Hypothalamus (tissue), 51 donors: ENCODE data around the gene SBK1.

ENCODE experiments used
- DNase-seq, 51 donors: peaks; one replicate each; lab custom pipeline; 2025; lab: John Stamatoyannopoulos, UW

SBK1 gene

DNA sequence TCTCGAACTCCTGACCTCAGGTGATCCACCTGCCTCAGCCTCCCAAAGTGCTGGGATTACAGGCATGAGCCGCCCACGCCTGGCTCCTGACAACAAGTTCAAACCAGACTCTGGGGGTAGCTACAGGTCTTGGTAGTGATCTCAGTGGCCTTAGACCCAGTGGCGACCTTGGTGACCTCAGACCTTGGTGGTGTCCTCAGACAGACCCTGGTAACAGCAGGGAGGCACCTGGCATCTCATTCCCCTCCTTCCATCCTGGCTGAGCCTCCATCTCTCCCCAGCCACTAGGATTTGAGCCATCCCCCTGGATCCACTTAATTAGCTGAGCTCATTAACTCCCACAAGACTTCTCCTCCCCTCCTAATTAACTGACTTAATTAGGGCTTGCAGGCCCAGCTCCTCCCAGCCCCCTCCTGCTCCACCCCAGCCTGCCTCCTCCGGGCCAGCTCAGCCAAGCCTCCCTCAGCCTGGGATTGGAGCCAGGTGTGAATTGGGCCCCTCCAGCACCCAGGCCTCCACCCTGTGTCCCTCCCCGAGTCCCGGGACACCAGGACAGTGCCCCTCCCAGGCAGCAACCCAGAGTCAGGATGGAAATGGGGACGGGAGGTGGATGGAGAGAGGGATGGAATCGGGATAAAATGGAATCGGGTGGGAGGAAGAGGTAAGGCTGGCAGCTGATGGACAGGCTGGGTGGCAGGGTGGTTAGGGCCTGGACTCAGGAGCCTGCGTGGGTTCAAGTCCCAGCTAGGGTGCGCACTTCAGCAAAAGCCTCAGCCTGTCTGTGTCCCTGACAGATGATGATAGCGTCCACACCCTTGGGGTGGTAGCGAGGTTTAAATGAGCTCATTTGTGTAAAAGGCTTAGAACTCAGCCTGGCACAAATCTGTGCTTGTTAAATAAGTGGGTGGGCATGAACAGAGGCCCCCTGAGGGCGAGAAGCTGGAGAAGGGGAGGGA lies 11.2 kb upstream of the SBK1 start:
- peak in 4 of 51 donors; percentile 4 to 36 (median 6) for DNase-seq

DNA sequence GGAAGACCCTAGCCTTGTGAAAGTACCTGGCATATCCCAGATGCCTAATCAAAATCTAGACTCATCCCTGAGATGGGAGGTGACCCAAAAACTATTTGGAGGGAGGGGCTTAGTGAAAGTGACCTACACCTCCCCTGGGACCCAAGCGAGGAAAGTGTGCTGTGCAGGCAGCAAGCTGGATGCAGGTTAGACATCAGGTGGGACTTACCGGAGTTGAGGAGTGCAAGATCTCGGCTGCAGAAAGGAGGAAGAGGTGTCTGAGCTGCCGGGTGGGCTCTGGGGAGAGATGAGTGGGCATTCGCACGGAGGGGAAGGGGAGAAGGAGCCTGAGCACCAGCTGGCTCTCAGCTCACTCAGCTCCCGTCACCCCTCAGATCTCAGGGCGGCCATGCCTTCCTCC lies 10.3 kb upstream of the SBK1 start:
- no peak for DNase-seq

DNA sequence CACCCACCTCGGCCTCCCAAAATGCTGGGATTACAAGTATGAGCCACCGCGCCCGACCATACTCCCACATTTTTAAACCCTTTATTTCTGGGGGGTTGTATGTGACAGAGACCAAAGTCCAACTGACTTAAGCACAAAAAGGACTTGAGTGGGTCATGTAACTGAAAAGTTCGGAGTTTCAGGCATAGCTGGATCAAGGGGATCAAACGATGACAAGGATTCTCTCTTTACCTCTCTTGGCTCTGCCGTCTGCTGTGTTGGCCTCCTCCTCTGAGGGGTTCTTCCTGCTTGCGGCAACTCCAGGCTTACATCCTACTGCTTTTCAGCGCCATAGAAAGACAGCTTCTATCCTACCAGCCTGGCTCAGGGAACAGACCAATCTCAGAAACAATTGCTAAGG lies 9.2 kb upstream of the SBK1 start:
- no peak for DNase-seq

DNA sequence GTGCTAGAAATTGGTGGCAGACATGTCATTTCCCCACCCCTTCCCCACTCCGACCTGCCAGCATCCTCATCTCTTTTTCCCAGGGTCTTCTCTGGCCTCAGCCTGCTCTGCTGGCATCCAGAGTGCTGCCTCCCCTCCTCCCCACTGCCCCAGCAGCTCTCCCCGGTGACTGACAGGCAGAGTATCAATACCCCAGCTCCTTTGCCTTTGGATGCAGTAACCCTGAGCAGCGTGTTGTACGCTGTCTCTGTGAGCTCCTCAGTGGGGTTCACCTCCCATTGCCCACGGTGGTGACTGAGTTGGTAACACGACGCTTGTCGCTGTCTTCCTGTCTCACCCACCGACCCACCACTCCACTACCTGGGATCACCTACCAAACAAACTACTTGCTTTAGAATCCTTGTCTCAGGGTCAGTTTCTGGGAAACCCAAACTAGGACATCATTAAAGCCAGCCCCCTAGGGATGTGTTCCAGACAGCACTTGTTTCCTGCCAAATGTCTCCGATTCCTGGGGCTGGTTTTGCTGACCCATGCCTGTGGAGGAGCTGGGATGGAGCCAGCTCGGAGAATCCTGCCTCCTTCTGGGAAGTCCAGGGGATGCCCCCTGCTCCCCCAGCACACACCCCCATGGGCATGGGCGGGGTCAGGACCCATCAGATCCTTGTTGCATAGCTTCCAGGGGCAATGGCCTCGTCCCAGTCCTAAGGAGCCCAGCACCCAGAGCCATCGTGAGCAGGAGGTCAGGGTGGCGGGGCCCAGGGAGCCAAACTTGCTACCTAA lies 8.3 kb upstream of the SBK1 start:
- DNase-seq, result peak in 2 of 51 donors; percentile 4 to 7

DNA sequence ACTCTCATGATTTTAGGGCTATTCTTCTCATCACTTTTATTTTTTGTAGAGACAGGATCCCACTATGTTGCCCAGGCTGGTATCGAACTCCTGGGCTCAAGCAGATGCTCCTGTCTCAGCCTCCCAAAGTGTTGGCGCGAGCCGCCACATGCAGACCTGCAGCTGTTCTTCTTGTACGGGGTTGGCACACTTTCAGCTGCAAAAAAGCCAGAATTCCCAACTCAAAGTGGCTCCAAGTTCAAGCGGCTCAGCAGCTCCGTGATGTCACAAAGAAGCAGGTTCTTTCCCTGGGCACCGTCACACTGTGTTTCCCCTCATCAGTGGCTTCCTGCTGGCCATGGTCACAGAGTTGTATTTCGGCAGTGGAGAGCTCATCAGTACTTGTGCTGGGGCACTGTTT lies 6.7 kb upstream of the SBK1 start:
- no peak for DNase-seq

DNA sequence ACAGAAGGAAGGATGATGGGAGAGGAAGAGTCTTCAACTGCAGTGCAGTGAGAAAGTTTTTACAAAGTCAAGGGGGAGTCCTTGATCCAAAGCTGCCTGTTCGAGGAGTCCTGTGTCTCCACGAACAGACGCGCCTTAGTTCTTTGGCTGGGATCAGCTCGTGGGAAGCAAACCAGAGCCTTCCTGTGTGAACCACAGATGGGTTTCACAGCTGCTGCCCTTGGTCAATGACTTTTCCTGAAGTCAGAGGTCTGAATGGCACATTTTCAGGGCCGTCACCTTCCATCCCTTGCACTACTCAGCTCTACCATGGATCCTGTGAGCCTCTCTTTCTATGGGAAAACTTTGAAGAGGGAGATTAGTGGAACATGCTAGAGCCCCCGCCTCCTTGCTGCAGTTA lies 4.2 kb upstream of the SBK1 start:
- no peak for DNase-seq

DNA sequence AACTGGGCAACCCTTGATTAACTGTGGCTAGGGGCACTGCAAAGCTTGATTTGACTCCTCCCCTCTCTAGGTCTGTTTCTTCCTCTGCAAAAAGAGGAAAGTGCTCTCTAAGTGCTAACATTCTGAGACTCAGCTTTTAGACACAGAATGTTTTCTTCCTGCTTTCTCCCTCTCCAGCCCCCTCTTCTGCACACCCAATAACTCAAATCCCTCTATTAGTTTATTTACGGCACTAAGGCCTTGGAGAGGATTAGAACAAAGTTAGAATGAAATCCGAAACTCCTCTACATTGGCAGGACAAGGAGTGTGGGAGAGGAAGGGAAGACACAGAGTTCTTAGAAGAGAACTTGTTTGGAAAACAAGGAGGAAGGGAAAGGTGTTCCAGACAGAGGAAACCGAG lies 3.3 kb upstream of the SBK1 start:
- DNase-seq, result no peak

DNA sequence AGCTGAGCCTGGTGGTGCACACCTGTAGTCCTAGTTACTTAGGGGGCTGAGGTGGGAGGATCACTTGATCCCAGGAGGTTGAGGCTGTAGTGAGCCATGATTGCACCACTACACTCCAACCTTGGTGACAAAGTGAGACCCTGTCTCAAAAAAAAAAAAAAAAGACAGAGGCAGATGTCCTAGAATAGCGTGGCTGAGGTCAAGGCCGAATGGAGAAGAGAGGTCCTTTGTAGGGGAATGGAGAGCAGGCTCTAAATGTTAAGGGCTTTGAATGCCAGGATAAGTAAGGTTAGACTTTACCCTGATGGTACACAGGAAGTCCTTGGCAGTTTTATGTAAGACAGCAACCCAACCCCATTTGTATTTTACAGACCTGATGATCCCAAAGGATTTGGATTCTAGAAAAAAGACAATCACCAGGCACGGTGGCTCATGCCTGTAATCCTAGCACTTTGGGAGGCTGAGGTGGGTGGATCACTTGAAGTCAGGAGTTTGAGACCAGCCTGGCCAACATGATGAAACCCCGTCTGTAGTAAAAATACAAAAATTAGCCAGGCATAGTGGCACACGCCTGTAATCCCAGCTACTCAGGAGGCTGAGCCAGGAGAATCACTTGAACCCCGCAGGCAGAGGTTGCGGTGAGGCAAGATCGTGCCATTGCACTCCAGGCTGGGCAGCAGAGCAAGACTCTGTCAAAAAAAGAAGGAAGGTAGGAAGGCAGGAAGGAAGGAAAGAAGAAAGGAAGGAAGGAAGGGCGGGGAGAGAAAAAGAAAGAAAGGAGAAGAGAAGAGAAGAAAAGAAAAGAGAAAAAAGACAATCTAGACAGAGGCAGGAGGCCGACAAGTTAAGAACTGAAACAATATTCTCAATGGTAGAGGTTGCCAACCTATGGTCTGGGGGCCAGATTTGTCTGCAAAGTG lies 2.1 kb upstream of the SBK1 start:
- no peak for DNase-seq

DNA sequence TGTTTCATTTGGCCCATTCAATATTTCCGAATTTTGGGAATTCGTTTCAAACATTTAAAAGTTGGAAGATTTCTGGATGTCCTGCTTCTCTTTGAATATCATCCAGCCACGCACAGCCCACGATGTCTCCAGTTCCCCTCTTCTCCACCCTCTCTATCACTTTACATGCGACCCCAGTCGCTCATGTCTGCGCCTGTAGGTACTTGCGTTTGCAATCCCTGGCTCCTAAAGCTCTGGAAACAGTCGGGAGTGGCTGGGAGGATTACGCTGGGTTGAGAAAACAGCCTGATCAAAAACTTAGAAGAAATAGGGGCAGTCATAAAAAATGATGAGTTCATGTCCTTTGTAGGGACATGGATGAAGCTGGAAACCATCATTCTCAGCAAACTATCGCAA lies 1.5 kb upstream of the SBK1 start:
- no peak for DNase-seq

DNA sequence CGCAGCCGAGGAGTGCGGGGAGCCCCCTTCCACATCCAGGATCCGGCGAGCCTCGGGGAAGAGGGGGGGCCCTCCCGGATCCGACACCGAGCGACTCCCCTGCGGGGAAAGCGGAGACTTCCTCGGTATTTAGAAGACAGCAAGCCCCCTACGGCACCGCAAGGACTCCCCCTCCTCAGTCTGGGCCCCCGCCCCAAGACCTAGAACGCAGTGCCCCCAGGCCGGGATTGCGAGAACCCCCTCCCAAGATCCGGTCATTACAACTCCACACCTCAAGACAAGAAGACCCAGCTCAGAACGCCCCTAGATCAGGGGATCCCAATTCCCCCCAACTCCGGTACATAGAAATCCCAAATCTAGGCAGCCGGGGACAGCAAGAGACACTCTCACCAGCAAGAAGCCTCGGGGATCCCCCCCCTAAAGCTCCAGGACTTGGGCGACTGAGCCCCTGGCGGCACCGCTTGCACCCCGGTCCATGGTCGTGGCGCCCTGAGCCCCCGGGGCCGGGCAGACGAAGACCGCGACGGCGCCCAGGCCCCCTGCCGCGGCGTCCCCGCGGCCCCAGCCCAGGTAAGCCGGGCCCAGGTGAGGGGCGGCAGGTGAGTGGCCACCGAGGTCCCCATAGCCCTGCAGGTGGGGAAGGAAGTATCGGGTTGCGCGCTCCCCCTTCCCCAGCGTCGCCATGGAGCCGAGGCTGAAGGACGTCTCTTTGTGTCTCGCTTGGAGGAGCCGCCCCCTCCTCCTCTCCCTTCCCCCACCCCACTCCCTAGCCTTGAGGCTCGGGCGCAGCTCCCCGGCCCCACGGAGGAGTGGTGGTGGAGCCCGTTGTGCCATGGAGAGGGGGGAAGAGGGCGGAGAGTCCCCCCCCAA lies 641 bp downstream of the SBK1 start:
- peak in 10 of 51 donors; percentile 9 to 56 (median 23) for DNase-seq

DNA sequence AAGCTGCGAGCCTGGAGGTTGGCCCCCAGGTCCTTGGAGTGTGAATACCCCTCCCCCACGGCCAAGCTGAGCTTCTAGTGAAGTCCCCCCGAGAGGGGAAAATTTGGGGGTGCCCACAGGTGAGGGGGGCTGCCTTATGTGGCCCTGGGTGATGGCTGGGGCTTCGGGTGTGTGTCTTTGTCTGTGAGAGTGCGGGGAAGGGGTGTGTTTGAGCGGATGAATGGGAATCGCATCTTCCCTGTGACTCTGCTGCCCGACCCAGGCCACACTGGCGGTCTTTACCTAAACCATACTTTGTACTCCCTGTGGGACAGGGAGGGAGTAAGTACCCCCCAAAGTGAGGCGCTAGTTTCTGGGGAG lies 1.3 kb downstream of the SBK1 start:
- DNase-seq, result no peak

DNA sequence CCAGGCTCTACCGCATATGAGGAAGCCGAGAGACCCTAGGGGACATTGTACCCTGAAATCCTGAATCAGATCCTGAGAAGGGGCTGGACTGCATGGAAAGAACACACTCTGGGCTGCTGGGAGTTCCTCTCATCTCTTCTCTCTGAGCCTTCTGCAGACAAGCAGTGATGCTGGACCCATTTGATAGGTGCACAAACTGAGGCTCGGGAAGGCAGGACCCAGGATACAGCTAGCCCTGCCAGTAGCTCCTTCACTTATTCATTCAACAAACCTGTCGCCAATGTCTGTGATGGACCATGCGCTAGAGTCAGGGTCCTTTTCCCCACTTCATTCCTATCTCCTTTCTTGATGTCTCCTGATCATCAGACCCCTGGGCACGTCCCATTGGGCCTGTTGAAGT lies 1.9 kb downstream of the SBK1 start:
- DNase-seq, result no peak

DNA sequence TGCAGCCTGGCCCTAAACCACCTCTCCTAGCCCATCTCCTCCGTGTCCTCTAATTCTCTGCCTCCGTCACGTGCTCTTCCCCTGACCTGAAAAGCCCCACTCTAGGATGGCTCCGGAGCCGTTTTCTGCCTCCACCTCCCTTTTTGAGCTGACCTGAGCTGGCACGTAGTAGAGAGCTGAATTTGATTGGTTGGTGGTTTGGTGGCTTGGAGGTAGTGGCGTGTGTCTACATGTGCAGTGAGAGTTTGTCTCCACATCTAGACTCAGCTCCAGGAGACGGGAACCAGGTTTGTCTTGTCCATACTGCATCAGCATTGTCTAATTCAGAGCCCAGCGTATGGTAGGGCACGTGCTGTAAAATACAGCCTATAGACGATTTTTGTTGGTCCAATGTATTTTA lies 3.0 kb downstream of the SBK1 start:
- peak in 3 of 51 donors; percentile 8 to 14 (median 14) for DNase-seq

DNA sequence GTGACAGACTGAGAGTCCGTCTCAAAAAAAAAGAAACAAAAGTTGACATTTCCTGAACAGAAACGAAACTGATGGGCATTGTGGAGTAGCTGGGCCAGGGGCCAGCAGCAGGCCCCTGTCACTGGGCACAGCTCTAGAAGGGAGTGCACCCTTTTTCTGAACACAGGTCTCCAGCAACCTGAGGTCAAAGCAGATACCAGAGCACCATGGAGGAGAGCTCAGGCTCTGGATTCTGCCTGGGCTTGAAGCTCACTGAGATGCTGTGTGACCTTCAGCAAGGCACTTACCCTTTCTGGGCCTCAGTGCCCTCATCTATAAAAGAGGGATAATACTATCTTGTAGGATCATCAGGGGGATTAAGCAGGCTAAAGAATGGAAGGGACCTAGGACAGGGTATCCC lies 5.0 kb downstream of the SBK1 start:
- DNase-seq, result no peak

DNA sequence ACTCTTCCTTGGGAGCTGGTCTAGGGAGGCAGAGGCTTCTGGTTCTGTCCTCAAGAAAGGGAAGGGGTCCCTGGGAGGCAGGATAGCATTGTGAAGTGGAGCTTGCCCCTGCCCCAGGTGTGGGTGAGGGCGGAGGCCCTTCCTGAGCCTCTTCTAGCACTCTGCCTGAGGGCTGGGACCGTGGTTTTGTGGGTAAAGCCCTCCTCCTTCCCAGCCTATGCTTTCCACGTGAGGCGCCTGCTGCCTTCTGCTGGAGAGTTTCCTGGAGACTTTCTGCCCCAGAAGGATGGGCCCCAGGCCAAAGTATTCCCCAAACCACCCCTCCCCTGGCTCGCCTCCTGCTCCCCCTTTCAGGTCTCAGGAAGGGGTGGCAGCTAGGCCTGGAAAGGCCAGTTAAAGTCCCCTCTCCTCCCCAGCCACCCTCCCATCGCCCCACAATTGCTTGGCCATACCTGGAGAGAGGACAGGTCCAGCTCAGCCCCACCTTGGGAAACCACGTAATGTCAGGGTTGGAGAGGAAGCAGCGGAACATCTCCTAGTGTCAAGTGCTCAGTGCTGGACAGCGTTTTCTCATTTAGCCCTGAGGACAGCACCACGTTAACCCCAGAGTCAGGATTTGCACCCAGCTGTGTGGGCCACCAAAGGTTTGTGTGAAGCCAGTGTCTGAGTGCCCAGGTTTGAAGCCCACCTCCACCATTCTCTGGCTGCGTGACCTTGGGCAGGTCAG lies 5.6 kb downstream of the SBK1 start:
- DNase-seq, result no peak

DNA sequence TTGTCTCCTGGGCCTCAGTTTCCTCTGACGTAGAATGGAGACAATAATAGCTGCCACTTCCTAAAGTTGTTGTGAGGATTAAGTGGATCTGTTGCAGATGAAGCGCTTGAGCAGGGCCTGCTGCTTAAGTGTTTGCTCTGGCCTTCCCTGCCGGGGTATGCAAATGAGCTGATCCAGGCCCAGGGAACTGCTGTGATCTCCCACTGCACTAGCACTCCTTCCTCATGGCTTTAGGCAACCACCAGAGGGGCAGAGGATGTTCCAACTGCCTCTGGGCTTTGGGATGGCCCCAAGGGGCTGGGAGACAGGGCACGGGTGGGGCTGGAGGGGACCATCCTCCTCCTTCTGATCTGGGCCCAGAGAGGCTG lies 6.2 kb downstream of the SBK1 start:
- no peak for DNase-seq

DNA sequence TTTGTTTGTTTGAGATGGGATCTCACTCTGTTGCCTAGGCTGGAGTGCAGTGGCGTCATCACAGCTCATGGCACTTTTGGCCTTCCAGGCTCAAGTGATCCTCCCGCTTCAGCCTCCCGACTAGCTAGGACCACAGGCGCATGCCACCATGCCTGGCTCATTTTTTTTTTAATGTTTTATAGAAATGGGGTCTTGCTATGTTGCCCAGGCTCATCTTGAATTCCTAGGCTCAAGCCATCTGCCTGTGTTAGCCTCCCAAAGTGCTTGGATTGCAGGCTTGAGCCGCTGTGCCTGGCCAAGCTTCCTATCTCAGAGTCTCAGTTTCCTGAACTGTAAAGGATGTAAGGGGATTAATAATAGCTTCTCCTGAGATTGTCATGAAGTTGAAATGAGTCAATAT lies 8.0 kb downstream of the SBK1 start:
- no peak for DNase-seq

DNA sequence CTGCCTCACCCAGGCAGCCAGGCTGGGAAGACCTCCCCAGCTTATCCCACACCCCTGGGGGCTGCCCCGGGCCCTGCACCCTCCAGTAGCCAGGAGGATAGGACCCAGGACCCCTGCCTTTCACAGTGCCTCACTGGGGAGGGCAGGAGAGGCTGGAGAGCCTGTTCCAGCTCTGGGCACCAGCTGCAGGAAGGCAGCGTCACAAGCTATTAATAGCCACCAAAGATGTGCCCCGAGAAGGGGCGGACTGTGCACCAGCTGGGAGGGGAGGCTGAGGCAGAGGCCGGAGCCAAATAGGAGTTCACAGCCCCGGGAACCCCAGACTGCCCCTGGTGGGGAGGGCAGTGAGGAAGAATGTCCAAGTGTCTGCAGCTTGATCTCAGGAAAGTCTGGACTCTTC lies 8.8 kb downstream of the SBK1 start:
- no peak for DNase-seq

DNA sequence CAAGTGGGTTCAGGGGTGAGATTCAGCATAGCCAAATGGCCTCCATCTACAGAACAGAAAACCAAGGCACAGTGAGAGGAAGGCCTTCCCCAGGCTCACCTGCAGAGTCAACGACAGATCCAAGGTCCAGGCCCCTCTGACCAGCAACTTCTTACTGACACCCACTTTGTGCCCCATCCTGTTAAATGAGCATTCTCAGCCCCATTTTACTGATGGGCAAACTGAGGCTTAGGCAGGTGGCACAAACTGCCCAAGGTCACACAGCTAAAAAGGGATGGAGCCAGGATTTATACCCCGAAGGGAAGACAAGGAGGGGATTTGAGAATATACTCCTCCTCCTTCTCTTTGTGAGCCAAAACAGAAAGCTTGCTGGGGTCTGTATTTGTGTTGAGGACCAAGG lies 9.3 kb downstream of the SBK1 start:
- no peak for DNase-seq
